Islet of Langerhans (tissue), 1 donor: Measurements from ENCODE around the gene TMEM256.

ENCODE experiments used
- FAIRE-seq: peaks from one replicate; lab custom pipeline; 2011; peaks lifted over from hg19 to GRCh38; lab: Jason Lieb, UNC

Gene TMEM256

GRCh38 chr17:7429722-7430121 lies 25.8 kb upstream of the TMEM256 start:
- FAIRE-seq, result no peak

GRCh38 chr17:7428557-7428956 lies 24.7 kb upstream of the TMEM256 start, which contains the start of gene SPEM3:
Gene SPEM3, plus strand, starts transcription at chr17:7428857. Its CDS starts 46 bp downstream, at chr17:7428903.
- FAIRE-seq, result no peak

GRCh38 chr17:7427549-7427948 lies 23.7 kb upstream of the TMEM256 start:
- FAIRE-seq, result no peak

DNA sequence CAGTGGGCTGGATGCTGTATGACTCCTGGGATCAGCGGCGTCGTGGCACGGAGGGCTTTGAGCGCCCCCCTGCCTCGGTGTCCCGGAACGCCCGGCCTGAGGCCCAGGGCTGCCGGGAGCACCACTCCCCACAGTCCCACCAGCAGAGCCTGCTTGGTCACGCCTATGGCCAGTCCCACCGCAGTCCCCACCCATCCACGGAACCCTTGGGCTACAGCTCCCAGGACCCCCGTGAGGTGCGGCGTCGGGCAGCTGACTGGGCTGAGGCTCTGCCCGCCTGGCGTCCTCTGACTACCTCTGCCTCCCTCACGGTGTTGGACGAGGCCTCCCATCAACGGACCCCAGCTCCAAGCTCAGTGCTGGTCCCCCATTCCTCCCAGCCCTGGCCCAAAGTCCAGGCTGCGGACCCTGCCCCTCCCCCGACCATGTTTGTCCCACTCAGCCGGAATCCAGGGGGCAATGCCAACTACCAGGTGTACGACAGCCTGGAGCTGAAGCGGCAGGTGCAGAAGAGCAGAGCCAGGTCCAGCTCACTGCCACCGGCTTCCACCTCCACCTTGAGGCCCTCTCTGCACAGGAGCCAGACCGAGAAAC lies 23.1 kb upstream of the TMEM256 start:
- no peak for FAIRE-seq

- no peak for FAIRE-seq
These were observed 22.4 kb upstream of the TMEM256 start for GRCh38 chr17:7426203-7426863.

DNA sequence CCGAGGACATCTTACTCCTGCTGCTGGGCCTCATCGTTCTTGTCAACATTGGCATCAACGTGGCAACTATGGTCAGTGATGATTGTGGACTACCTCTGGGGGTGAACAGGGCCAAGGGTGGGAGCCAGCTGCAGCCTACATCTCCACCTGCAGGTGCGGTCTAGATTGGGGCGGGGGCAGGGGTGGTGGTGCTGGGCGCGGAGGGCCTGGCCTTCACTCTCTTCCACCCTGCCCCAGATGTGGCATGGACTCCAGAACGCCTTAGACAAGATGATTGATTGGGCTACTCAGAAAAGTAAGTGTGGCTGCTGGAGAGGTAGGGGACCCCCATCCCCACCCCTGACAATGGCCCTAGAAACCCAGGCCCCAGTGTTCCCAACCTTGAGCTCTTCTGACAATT lies 21.9 kb upstream of the TMEM256 start:
- FAIRE-seq, result no peak

GRCh38 chr17:7425316-7425715 lies 21.4 kb upstream of the TMEM256 start, which contains the start of gene SPEM2:
Gene SPEM2, plus strand, starts transcription at chr17:7425616. Its CDS starts 73 bp downstream, at chr17:7425689.
- FAIRE-seq, result no peak

DNA sequence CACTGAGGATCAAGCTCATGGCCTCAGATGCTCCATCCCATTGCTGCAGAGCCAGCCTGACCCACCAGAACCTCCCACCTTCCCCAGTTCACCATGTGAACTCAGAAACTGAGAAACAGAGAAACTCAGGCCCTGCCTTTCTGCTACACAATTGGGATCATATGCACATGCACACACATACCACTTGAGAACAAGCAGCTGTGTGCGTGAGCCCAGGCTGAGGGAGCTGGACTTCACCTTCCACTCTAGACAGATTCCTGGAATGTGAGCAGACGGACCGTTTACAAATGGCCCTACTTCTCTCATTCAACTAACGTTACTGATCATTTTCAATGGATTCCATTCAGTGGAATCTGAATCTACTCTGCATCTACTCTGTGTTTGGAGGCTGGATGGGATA lies 19.8 kb upstream of the TMEM256 start:
- FAIRE-seq, result no peak

GRCh38 chr17:7421186-7421585 lies 17.3 kb upstream of the TMEM256 start:
- no peak for FAIRE-seq

- FAIRE-seq, result no peak
These were observed 16.1 kb upstream of the TMEM256 start, which contains the start of gene SPEM1 for GRCh38 chr17:7419819-7420610. Gene SPEM1, plus strand, starts transcription at chr17:7420324. Its CDS starts 61 bp downstream, at chr17:7420385.

DNA sequence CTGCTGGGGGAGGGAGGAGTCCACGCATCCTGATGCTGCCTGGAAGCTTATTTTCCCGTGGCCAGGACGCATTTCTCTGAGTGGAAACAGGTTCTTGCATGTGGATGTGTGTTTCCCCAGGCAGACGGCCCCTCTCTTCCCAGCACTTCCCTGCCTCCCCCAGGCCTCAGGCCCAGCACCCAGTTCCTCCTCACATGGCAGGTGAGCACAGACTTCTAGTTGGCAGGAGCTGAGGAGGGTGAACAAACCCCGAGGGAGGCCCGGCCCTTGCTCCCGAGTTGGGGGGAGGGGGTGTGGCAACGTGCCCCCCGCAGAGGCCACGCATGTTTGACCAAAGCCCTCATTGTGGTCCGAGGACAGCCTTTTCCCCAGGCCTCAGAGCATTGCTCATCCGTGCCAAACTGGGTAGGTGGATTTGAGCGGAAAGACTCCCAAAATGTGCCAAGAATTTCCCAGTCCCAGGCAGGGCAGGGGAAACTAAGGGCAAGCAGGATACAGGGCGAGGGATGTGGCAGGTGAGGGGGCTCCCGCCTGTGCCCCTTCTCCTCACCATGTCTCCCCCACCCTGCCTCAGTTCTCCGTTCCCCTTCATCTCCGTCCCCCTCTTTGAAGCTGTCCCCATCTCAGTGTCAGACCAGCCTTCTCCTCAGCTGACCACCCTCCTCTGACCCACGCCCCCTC lies 14.7 kb upstream of the TMEM256 start:
- no peak for FAIRE-seq

DNA sequence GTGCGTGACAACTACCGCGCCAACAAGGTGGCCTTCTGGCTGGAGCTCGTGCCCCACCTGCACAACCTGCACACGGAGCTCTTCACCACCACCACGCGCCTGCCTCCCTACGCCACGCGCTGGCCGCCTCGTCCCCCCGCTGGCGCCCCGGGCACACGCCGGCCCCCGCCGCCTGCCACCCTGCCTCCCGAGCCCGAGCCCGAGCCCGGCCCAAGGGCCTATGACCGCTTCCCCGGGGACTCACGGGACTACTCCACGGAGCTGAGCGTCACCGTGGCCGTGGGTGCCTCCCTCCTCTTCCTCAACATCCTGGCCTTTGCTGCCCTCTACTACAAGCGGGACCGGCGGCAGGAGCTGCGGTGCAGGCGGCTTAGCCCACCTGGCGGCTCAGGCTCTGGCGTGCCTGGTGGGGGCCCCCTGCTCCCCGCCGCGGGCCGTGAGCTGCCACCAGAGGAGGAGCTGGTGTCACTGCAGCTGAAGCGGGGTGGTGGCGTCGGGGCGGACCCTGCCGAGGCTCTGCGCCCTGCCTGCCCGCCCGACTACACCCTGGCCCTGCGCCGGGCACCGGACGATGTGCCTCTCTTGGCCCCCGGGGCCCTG lies 13.3 kb upstream of the TMEM256 start:
- no peak for FAIRE-seq

DNA sequence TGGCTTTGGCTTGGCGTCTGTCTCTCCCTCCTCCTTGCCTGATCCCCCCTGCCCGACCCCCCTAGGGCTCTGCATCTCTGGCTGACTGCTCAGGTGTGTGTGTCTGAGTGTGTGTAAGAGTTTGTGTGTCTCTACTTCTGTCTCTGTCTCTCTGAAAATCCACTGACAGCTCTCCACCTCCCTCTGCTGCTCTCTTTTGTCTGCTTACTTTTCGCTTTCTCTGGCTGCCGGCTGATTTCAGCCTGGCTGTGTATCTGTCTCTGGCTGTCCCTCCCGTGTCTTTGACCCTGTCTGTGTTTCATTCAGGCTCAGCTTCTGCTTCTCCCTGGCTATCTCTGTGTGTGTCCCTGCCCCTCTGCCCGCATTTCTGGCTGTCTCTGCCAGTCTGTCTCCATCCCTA lies 12.4 kb upstream of the TMEM256 start:
- FAIRE-seq, result no peak

DNA sequence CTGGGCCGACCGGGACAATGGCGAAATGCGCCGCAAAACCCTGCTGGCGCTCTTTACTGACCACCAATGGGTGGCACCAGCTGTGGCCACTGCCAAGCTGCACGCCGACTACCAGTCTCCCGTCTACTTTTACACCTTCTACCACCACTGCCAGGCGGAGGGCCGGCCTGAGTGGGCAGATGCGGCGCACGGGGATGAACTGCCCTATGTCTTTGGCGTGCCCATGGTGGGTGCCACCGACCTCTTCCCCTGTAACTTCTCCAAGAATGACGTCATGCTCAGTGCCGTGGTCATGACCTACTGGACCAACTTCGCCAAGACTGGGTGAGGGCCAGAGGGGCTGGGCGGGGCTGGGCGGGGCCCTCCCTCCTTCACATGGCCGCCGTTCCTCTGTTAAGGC lies 11.9 kb upstream of the TMEM256 start:
- no peak for FAIRE-seq

- FAIRE-seq, result no peak
These were observed 10.9 kb upstream of the TMEM256 start for GRCh38 chr17:7414837-7415236.

DNA sequence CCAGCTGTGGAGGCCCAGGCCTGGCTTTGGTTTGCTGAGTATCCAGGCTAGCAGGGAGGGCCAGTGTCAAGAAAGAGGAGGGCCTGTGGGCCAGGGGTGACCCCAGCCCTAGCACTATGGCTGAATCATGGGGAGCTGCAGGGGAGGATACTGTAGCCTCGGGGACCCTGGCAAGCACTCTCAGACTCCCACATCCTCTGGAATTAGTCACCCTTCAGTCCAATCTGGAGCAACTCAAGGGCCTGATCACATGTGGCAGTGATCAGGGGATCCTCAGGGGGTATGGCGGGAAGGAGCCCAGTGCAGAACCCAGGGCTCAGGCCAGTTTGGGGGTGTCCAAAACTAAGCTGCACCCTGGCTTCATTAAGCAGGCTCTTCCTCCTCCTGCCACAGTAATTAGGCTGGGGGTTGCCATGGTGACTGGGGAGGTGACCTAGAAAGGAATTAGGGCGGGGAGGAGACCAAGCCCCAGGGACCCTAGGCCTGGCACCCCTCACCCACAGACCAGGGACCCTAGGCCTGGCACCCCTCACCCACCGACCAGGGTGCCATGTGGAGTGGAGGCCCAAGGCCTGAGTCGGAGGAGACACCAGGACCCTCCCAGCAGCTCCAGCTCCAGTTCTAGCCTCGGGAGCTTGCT lies 9.6 kb upstream of the TMEM256 start:
- no peak for FAIRE-seq

GRCh38 chr17:7411427-7411750 lies 7.5 kb upstream of the TMEM256 start:
- no peak for FAIRE-seq

- FAIRE-seq, result no peak
These were observed 6.9 kb upstream of the TMEM256 start for GRCh38 chr17:7410634-7411426.

DNA sequence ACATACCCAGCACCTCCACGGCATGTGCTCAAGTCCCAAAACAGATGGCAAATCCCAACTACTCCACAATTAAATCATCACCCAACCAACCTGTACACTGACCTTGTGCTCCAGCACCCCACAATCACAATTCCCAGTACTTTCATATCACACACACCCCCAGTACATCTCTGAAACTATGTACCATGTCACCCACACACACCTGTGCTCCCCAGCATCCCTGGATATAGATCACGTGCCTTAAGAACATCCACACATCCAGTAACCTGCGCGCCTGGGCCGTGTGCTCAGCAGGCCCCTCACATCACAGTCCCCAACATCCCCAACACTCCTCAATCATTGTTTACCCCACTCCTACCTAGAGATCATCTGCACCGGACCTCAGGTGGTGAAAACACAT lies 5.8 kb upstream of the TMEM256 start:
- no peak for FAIRE-seq

DNA sequence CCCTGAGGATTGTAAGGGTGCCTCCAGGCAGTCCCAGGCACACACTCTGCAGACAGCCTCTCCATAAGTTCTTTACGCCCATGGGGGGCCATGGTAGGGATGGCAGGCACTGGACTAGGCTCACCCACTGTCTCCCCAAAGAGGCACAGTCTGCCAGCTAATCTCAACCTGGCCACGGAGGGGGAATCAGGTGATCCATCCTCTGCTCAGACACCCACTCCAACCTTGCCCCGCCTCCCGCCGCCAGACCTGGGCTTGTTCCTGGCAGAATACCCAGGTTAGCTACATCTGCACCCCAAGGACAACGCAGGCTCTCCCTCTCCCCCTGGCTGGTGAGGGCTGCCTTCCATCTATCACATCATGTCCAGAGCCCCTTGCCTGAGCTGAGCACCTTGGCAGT lies 5.0 kb upstream of the TMEM256 start:
- no peak for FAIRE-seq

GRCh38 chr17:7408252-7408727 lies 4.4 kb upstream of the TMEM256 start:
- FAIRE-seq, result no peak
